Skin of body (tissue), 2 donors: ENCODE measurements around the gene ARHGAP42. TPM values are rescaled to one million over a fixed set of nuclear protein-coding genes. Genes with fewer than 3 reads are reported as not detected.
A peak's percentile ranks its signal among the peaks of the same experiment; 100 is the strongest.

Source experiments
- DNase-seq: peaks from one replicate; lab custom pipeline; 2025; lab: John Stamatoyannopoulos, UW
- total RNA-seq: library from RNA; depleted of rRNA; stranded (reverse); fragments of >200 nt; gene quantifications from one replicate; pipeline ENCODE4 v1.2.3, GENCODE V29; 2014

The ARHGAP42 gene
- total RNA-seq, 1 donor from 2014 or later: 30.1 TPM

- DNase-seq: no peak
Measured at GRCh38 chr11:100682247-100682969, 4.7 kb upstream of the ARHGAP42 start.

GRCh38 chr11:100683126-100683525 is 4.0 kb upstream of the ARHGAP42 start:
- DNase-seq: no peak

GRCh38 chr11:100684101-100685065 is 2.7 kb upstream of the ARHGAP42 start:
- DNase-seq: no peak

GRCh38 chr11:100686476-100687053 is 523 bp upstream of the ARHGAP42 start:
- no peak for DNase-seq

GRCh38 chr11:100687630-100688395 is 725 bp downstream of the ARHGAP42 start:
- peak; percentile 80 for DNase-seq

- DNase-seq: no peak
Measured at GRCh38 chr11:100689141-100689540, 2.1 kb downstream of the ARHGAP42 start.

- peak; percentile 7 for DNase-seq
Measured at GRCh38 chr11:100691896-100692653, 5.0 kb downstream of the ARHGAP42 start.

- DNase-seq: no peak
Measured at GRCh38 chr11:100695911-100696310, 8.8 kb downstream of the ARHGAP42 start.

- DNase-seq: no peak
Measured at GRCh38 chr11:100703139-100703538, 16.1 kb downstream of the ARHGAP42 start.

GRCh38 chr11:100703801-100704575 is 16.9 kb downstream of the ARHGAP42 start:
- DNase-seq: no peak

GRCh38 chr11:100705447-100705846 is 18.4 kb downstream of the ARHGAP42 start:
- DNase-seq: no peak

- no peak for DNase-seq
Measured at GRCh38 chr11:100706179-100706578, 19.1 kb downstream of the ARHGAP42 start.

- peak; percentile 50 for DNase-seq
Measured at GRCh38 chr11:100709233-100709957, 22.3 kb downstream of the ARHGAP42 start.

- DNase-seq: no peak
Measured at GRCh38 chr11:100711984-100712383, 24.9 kb downstream of the ARHGAP42 start.

- DNase-seq: no peak
Measured at GRCh38 chr11:100712583-100712982, 25.5 kb downstream of the ARHGAP42 start.

- peak; percentile 16 for DNase-seq
Measured at GRCh38 chr11:100715165-100715761, 28.2 kb downstream of the ARHGAP42 start.

GRCh38 chr11:100716838-100717237 is 29.8 kb downstream of the ARHGAP42 start:
- DNase-seq: peak; percentile 51

- DNase-seq: peak; percentile 22
Measured at GRCh38 chr11:100719362-100719761, 32.3 kb downstream of the ARHGAP42 start.

- no peak for DNase-seq
Measured at GRCh38 chr11:100719809-100720221, 32.7 kb downstream of the ARHGAP42 start.
